ENCODE data around the gene MRPS12. TPM values are rescaled to one million over a fixed set of nuclear protein-coding genes. Genes with fewer than 3 reads are reported as not detected.
"Not testable (repeated sequence)": the region's sequence is repeated elsewhere in the genome, so short reads cannot be mapped to it uniquely, and the experiment has no call there.

MRPS12 gene
- total RNA-seq, 4 donors from 2014 or later: 16.9 to 83.8 (median 19.2) TPM

DNA sequence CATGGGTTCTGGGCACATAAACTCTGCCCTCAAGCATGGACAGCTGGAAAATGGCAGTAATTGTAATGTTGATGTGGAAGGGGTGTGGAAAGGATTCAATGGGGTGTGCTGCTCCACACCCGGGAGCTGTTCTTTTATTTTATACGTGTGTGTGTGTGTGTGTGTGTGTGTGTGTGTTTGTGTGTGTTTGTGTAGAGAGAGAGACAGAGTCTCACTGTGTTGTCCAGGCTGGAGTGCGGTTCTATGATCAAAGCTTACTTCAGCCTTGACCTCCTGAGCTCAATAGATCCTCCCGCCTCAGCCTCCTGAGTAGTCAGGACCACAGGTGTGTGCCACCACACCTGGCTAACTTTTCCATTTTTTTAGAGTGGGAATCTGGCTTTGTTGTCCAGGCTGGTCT, 2.8 kb downstream of the MRPS12 start:
- TF ChIP-seq POLR2A (IDR thresholded peaks at IDR 0.05): no peak
- TF ChIP-seq, protein P1, sequence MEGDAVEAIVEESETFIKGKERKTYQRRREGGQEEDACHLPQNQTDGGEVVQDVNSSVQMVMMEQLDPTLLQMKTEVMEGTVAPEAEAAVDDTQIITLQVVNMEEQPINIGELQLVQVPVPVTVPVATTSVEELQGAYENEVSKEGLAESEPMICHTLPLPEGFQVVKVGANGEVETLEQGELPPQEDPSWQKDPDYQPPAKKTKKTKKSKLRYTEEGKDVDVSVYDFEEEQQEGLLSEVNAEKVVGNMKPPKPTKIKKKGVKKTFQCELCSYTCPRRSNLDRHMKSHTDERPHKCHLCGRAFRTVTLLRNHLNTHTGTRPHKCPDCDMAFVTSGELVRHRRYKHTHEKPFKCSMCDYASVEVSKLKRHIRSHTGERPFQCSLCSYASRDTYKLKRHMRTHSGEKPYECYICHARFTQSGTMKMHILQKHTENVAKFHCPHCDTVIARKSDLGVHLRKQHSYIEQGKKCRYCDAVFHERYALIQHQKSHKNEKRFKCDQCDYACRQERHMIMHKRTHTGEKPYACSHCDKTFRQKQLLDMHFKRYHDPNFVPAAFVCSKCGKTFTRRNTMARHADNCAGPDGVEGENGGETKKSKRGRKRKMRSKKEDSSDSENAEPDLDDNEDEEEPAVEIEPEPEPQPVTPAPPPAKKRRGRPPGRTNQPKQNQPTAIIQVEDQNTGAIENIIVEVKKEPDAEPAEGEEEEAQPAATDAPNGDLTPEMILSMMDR (IDR thresholded peaks at IDR 0.05): no peak
- H3K4me1 ChIP-seq: peaks cover 0 to 7% of the 10 kb centered on the region in 2 donors
- DNase-seq: no peak
- no peaks in the 10 kb centered on the region for H3K9me3 ChIP-seq
- H3K36me3 ChIP-seq: no peaks in the 10 kb centered on the region
- H3K27me3 ChIP-seq: no peaks in the 10 kb centered on the region
- intact Hi-C loops (cut with DNase I; ENCODE audit: low total_unique reads): no loop called here
- H3K27ac ChIP-seq: no peak overlapping the region
- no peak overlapping the region for H3K4me3 ChIP-seq

DNA sequence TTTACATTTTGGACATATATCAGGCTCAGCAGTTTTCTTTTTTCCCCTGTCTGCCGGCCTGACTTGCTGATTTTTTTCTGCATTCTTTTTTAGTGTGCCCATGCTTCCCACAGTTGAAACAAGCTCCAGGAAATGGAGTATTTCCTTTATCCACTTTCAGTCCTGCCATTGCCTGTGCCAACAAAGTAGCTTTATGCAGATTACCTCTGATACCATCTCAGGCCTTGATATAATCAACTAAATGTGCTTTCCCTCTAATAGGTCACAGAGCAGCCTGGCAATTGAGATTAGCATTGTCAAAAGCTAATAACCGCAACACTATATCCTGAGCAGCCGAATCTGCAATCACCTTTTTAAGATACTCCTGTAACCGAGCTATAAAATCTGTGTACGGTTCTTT, 9.2 kb downstream of the MRPS12 start:
- intact Hi-C loops (cut with DNase I; ENCODE audit: low total_unique reads): no loop called here
- no peak for DNase-seq
- no peaks in the 10 kb centered on the region for H3K36me3 ChIP-seq
- no peaks in the 10 kb centered on the region for H3K4me1 ChIP-seq
- H3K27me3 ChIP-seq: no peaks in the 10 kb centered on the region
- H3K27ac ChIP-seq: no peak overlapping the region
- H3K9me3 ChIP-seq: no peaks in the 10 kb centered on the region
- TF ChIP-seq, protein P1 (IDR thresholded peaks at IDR 0.05): no peak
- TF ChIP-seq POLR2A (IDR thresholded peaks at IDR 0.05): no peak
- no peak overlapping the region for H3K4me3 ChIP-seq

DNA sequence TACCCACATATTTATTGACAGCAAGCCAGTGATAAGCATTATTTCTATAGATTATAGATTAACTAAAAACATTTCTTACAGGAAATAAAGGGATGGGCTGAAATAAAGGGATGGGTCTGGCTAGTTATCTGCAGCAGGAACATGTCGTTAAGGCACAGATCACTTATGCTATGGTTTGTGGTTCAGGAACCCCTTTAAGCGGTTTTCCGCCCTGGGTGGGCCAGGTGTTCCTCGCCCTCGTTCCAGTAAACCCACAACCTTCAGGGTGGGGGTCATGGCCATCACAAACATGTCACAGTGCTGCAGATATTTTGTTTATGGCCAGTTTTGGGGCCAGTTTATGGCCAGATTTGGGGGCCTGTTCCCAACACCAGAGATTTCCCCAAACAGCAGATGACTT, 10.7 kb downstream of the MRPS12 start:
- H3K9me3 ChIP-seq; H3K36me3 ChIP-seq; H3K27me3 ChIP-seq; H3K4me3 ChIP-seq; intact Hi-C loops (cut with DNase I; ENCODE audit: low total_unique reads); H3K27ac ChIP-seq; DNase-seq; H3K4me1 ChIP-seq: not testable (repeated sequence)

DNA sequence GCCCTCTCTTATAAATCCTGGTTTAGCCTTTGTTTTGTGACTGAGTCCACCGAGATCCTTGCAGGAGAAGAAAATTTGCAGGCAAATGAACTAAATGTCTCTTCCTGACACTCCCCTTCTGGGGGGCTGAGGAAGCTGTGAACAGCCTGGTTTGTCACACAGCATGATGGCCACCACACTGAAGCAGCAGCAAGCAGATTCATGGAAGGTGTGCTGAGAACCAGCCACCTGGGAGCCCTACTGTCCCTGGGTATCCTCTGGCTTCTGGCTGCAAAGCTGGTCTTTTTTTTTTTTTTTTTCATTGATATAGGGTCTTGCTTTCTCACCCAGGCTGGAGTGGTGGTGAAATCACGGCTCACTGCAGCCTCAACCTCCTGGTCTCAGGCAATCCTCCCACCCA, 11.2 kb downstream of the MRPS12 start:
- Histone ChIP-seq H3K36me3 (no peaks in the 10 kb centered on the region), H3K27me3 (no peaks in the 10 kb centered on the region), H3K27ac (no peak overlapping the region), H3K4me3 (no peak overlapping the region), H3K4me1 (no peaks in the 10 kb centered on the region), H3K9me3 (no peaks in the 10 kb centered on the region)
- TF ChIP-seq POLR2A (IDR thresholded peaks at IDR 0.05): no peak
- TF ChIP-seq, protein P1 (IDR thresholded peaks at IDR 0.05): no peak
- intact Hi-C loops (cut with DNase I; ENCODE audit: low total_unique reads): no loop called here
- DNase-seq: no peak

DNA sequence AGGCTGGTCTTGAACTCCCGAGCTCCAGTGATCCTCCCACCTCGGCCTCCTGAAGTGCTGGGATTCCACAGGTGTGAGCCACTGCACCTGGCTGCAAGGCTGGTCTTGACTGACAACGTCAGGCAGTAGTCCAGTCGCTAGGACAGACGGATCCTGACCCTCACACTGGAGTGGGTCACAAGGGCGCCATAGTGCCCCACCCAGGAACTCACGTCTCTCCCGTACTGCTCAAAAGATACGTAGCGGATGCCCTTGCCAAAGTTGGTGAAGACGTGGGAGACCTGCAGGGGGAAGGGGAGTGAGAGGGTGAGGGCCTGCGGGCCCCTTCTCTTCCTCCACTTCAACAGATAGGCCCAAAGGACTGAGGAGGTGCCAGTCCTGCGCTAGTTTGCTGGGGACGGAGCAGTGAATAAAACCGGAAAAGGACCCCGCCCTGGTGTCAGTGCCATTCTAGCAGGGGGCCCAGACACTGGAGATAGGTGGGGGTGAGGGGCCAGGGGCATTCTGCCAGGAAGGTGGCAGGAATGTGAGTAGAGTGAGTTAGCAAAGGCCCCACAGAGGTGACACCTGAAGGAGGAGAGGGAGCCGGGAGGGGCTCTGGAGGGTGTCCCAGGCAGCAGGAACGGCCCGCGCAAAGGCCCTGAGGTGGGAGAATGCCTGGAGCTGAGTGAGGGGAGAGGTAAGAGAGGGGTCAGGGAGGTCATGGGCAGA, 11.9 kb downstream of the MRPS12 start:
- H3K4me3 ChIP-seq: no peak overlapping the region
- H3K9me3 ChIP-seq: no peaks in the 10 kb centered on the region
- intact Hi-C loops (cut with DNase I; ENCODE audit: low total_unique reads): no loop called here
- no peaks in the 10 kb centered on the region for H3K27me3 ChIP-seq
- H3K36me3 ChIP-seq: no peaks in the 10 kb centered on the region
- DNase-seq: no peak
- H3K27ac ChIP-seq: no peak overlapping the region
- no peaks in the 10 kb centered on the region for H3K4me1 ChIP-seq
- TF ChIP-seq, protein P1 (IDR thresholded peaks at IDR 0.05): no peak
- no peak for TF ChIP-seq POLR2A (IDR thresholded peaks at IDR 0.05)
